K562 (cell line): ENCODE measurements around the gene HDLBP.

ENCODE experiments used
- MLX ChIP-seq, 2 experiments: fragments of 450-650 bp in 1 of 2; sonication (generic) in 1 of 2; formaldehyde crosslinking; conservative IDR thresholded peaks; 2 replicates each; pipeline versions ENCODE4 v1.4.0 to v1.8.1; 2020 to 2022; ENCODE audit warnings: mild to moderate bottlenecking in 1 of 2, missing genetic modification reagents in 1 of 2
- ZHX1 ChIP-seq: fragments of 150-350 bp; conservative IDR thresholded peaks from 2 replicates; pipeline ENCODE4 v1.6.1; 2014; ENCODE audit warnings: low read length

- no peak for TF ChIP-seq ZHX1
- no peak for TF ChIP-seq MLX (CRISPR knock-in tag; conservative IDR thresholded peaks at IDR 0.05)
Measured at GRCh38 chr2:241193271-241193670, 122.2 kb downstream of the HDLBP start.
